Endothelial cell of umbilical vein (primary cell): Measurements from ENCODE around the gene PCMT1. TPM values are rescaled to one million over a fixed set of nuclear protein-coding genes. Genes with fewer than 3 reads are reported as not detected.
"Not testable (repeated sequence)": the region's sequence is repeated elsewhere in the genome, so short reads cannot be mapped to it uniquely, and the experiment has no call there.

Experiments used
- BruUV-seq: library from RNA; stranded (reverse); fragments of 400-500 nt; replicated peaks from 2 replicates; lab custom pipeline; 2021; lab: Mats Ljungman, UMichigan
- CTCF ChIA-PET: fragments of 300-600, 350-600 bp; sonication (Branson Sonifier 250); formaldehyde crosslinking; loops from one replicate; lab custom pipeline; 2021; ENCODE audit warnings: antibody characterized with exemption, inconsistent platforms; lab: Charles Lee
- POLR2A ChIA-PET: fragments of 300-600, 350-600 bp; sonication (Branson Sonifier 250); formaldehyde crosslinking; loops from one replicate; lab custom pipeline; 2021; ENCODE audit warnings: antibody characterized with exemption, inconsistent platforms; lab: Charles Lee
- DNase-seq: peaks from one replicate; pipeline ENCODE4 v3.0.0-alpha.2; 2011; ENCODE audit warnings: low read depth, low spot score
- FAIRE-seq: peaks from 2 replicates; lab custom pipeline; 2011; peaks lifted over from hg19 to GRCh38; lab: Jason Lieb, UNC
- H2AFZ ChIP-seq: 2 replicates; pipeline ENCODE4 v1.6.0; 2012; ENCODE audit warnings: low read depth, low read length, control low read depth, inconsistent platforms
- H3K27ac ChIP-seq: 2 replicates; pipeline ENCODE4 v1.5.1; 2011; ENCODE audit warnings: low read depth, mild to moderate bottlenecking, control low read depth, low read length, moderate library complexity; ENCODE audit not compliant: insufficient read depth
- H3K27me3 ChIP-seq, 2 experiments: 2 replicates each; pipeline versions ENCODE4 v1.6.0 to v1.6.1; 2011; ENCODE audit warnings: low read length in 2 of 2, mixed read lengths in 1 of 2; ENCODE audit not compliant: control insufficient read depth in 2 of 2, insufficient read depth in 2 of 2
- H3K36me3 ChIP-seq, 2 experiments: 2 replicates in 1 of 2; 3 replicates in 1 of 2; pipeline ENCODE4 v1.5.1; 2011; ENCODE audit warnings: low read length in 2 of 2, mild to moderate bottlenecking in 1 of 2, moderate library complexity in 1 of 2; ENCODE audit not compliant: control insufficient read depth in 2 of 2, insufficient read depth in 2 of 2; ENCODE audit errors: extremely low read depth in 1 of 2
- H3K4me1 ChIP-seq: 3 replicates; pipeline ENCODE4 v1.5.1; 2011; ENCODE audit warnings: mild to moderate bottlenecking, low read length; ENCODE audit not compliant: control insufficient read depth, insufficient read depth; ENCODE audit errors: extremely low read depth
- H3K4me2 ChIP-seq: 2 replicates; pipeline ENCODE4 v1.6.1; 2011; ENCODE audit warnings: low read length, control low read depth, mixed read lengths; ENCODE audit not compliant: insufficient read depth
- H3K4me3 ChIP-seq, 3 experiments: fragments of 200-600 bp in 1 of 3; sonication (generic), shearing (Covaris generic) in 1 of 3; replicated peaks in 1 of 3; 2 replicates each; pipeline ENCODE4 v1.5.1; 2011 to 2016; ENCODE audit warnings: control low read depth in 3 of 3, low read length in 3 of 3, mild to moderate bottlenecking in 2 of 3, inconsistent platforms in 1 of 3, low read depth in 1 of 3, moderate library complexity in 1 of 3; ENCODE audit not compliant: insufficient read depth in 1 of 3
- H3K79me2 ChIP-seq: 2 replicates; pipeline ENCODE4 v1.6.0; 2012; ENCODE audit warnings: low read length, inconsistent platforms; ENCODE audit not compliant: control insufficient read depth, insufficient read depth
- H3K9ac ChIP-seq: replicated peaks from 2 replicates; pipeline ENCODE3; 2011; ENCODE audit warnings: low read length, control low read depth; ENCODE audit not compliant: insufficient read depth; ENCODE audit errors: extremely low read depth
- H3K9me1 ChIP-seq: replicated peaks from 3 replicates; pipeline ENCODE4 v1.6.0; 2011; ENCODE audit warnings: mild to moderate bottlenecking, low read length; ENCODE audit not compliant: control insufficient read depth, insufficient read depth; ENCODE audit errors: extremely low read depth
- H3K9me3 ChIP-seq: replicated peaks from 2 replicates; pipeline ENCODE4 v1.5.1; 2012; ENCODE audit warnings: low read length, inconsistent platforms; ENCODE audit not compliant: control insufficient read depth, insufficient read depth
- H4K20me1 ChIP-seq: replicated peaks from 2 replicates; pipeline ENCODE3; 2011; ENCODE audit warnings: mild to moderate bottlenecking, low read length; ENCODE audit not compliant: control insufficient read depth, insufficient read depth; ENCODE audit errors: extremely low read depth
- CTCF ChIP-seq, 2 donors: IDR thresholded peaks; 1 replicate in 1 of 2; 2 replicates in 1 of 2; pipeline ENCODE4 v1.5.1; 2011; ENCODE audit warnings: low read length in 2 of 2, mild to moderate bottlenecking in 2 of 2, moderate library complexity in 2 of 2, control low read depth in 1 of 2, inconsistent platforms in 1 of 2, low read depth in 1 of 2; ENCODE audit not compliant: insufficient read depth in 1 of 2; ENCODE audit errors: extremely low read depth in 1 of 2
- EZH2 ChIP-seq: IDR thresholded peaks from 2 replicates; pipeline ENCODE4 v1.6.1; 2012; ENCODE audit warnings: borderline replicate concordance, low read depth, mild to moderate bottlenecking, moderate library complexity, low read length, inconsistent platforms; ENCODE audit not compliant: severe bottlenecking
- FOS ChIP-seq: IDR thresholded peaks from 2 replicates; pipeline ENCODE4 v1.6.1; 2011; ENCODE audit warnings: mild to moderate bottlenecking, low read length, moderate library complexity, borderline replicate concordance; ENCODE audit not compliant: insufficient read depth
- GATA2 ChIP-seq: IDR thresholded peaks from 2 replicates; pipeline ENCODE4 v1.7.0; 2011; ENCODE audit warnings: low read depth, mild to moderate bottlenecking, moderate library complexity, mixed read lengths, low read length; ENCODE audit not compliant: insufficient read length, insufficient read depth
- JUN ChIP-seq: IDR thresholded peaks from 2 replicates; pipeline ENCODE4 v1.6.1; 2011; ENCODE audit warnings: borderline replicate concordance, low read depth; ENCODE audit not compliant: insufficient read length, insufficient read depth
- MAX ChIP-seq: IDR thresholded peaks from 2 replicates; pipeline ENCODE4 v1.6.1; 2011; ENCODE audit not compliant: insufficient read depth, insufficient read length
- MYC ChIP-seq: IDR thresholded peaks from one replicate; pipeline ENCODE4 v1.6.1; 2011; ENCODE audit warnings: mild to moderate bottlenecking, low read depth, low read length
- POLR2A ChIP-seq: IDR thresholded peaks from 2 replicates; pipeline ENCODE4 v1.6.1; 2012; ENCODE audit warnings: low read depth, mild to moderate bottlenecking, control low read depth, low read length
- POLR2AphosphoS5 ChIP-seq: IDR thresholded peaks from 2 replicates; pipeline ENCODE4 v1.6.1; 2012; ENCODE audit warnings: low read depth, mild to moderate bottlenecking, control low read depth, low read length, moderate library complexity; ENCODE audit not compliant: insufficient read depth
- dilution Hi-C: fragments of 300-500 bp; cut with MboI; formaldehyde crosslinking; loops from one replicate; pipeline ENCODE4 v1.15.0; 2019; ENCODE audit warnings: low sequenced_read_pairs; ENCODE audit not compliant: extremely low pct_ligation_motif_present
- intact Hi-C: fragments of 100-400 bp; cut with micrococcal nuclease; formaldehyde crosslinking; loops from one replicate; pipeline ENCODE4 v1.10.0; 2022
- polyA plus RNA-seq, 4 experiments: library from polyadenylated mRNA; depleted of rRNA in 3 of 4; stranded (reverse) in 3 of 4; unstranded in 1 of 4; fragments of >200 nt; gene quantifications; 2 replicates each; pipeline versions ENCODE4 v1.2.1 to v1.2.3, GENCODE V29; 2011 to 2012; ENCODE audit warnings: missing spikeins in 1 of 4
- total RNA-seq: library from RNA; stranded (reverse); gene quantifications from 2 replicates; pipeline ENCODE4 v1.2.3, GENCODE V29; 2021

PCMT1 gene
- total and polyA plus RNA-seq, 2 donors (not counting 3 experiments of a cell fraction or from before 2014, with no cell fraction given) = 95.0 to 102 TPM

- TF ChIP-seq CTCF (IDR thresholded peaks at IDR 0.05; ENCODE audit: extremely low read depth in 1 of 2, insufficient read depth in 1 of 2, low read depth in 1 of 2, low read length in 2 of 2) (no peak), GATA2 (no peak), POLR2AphosphoS5 (no peak), POLR2A (no peak), EZH2 (no peak), JUN (no peak), MAX (no peak), FOS (no peak), MYC (no peak)
- Histone ChIP-seq H3K27me3 (no peaks in the 10 kb centered on the region), H3K27ac (no peak overlapping the region), H3K9me3 (no peaks in the 10 kb centered on the region), H4K20me1 (no peaks in the 10 kb centered on the region), H3K4me2 (no peak overlapping the region), H3K9ac (no peak overlapping the region), H3K4me3 (no peak overlapping the region), H3K4me1 (peaks cover 6% of the 10 kb centered on the region), H3K36me3 (no peaks in the 10 kb centered on the region), H2AFZ (no peak overlapping the region), H3K79me2 (peaks cover 66% of the 10 kb centered on the region), H3K9me1 (no peaks in the 10 kb centered on the region)
- dilution Hi-C loops = no loop called here
- CTCF ChIA-PET = interaction anchor here (0.6 kb wide), 2 partner anchors 131 to 148 kb away, joined by 4 read pairs; no protein-coding TSS in a partner anchor
- no TSS peak for BruUV-seq
- FAIRE-seq (no peak), DNase-seq (no peak)
- intact Hi-C loops = no loop called here
- POLR2A ChIA-PET = no interaction called here
Measured at GRCh38 chr6:149751239-149751638, 1.7 kb downstream of the PCMT1 start.

GRCh38 chr6:149751920-149752319 is 2.4 kb downstream of the PCMT1 start:
- CTCF ChIA-PET = interaction anchor here (0.6 kb wide), 2 partner anchors 132 to 148 kb away, joined by 4 read pairs; no protein-coding TSS in a partner anchor
- intact Hi-C loops, H3K27me3 ChIP-seq, POLR2A ChIA-PET, H3K4me1 ChIP-seq, H3K4me2 ChIP-seq, H3K36me3 ChIP-seq, DNase-seq, H3K27ac ChIP-seq, H2AFZ ChIP-seq, H3K9me3 ChIP-seq, H3K4me3 ChIP-seq, H3K9ac ChIP-seq, dilution Hi-C loops, BruUV-seq, H3K9me1 ChIP-seq, FAIRE-seq, H4K20me1 ChIP-seq: not testable (repeated sequence)
- H3K79me2 ChIP-seq = peaks cover 71% of the 10 kb centered on the region
